Neural cell (in vitro differentiated cells): ENCODE measurements around the gene TSPO. TPM values are rescaled to one million over a fixed set of nuclear protein-coding genes. Genes with fewer than 3 reads are reported as not detected.

Experiments used
- H2AFZ ChIP-seq: fragments of 200-600, 300-800 bp; sonication (generic), shearing (Covaris generic); 2 replicates; pipeline ENCODE4 v1.6.0; 2014; ENCODE audit warnings: low read depth, mild to moderate bottlenecking, antibody characterized with exemption, low read length, moderate library complexity
- H3F3A ChIP-seq: fragments of 200-600 bp; shearing (Covaris generic); 2 replicates; pipeline ENCODE4 v1.6.1; 2016; ENCODE audit warnings: mild to moderate bottlenecking, moderate library complexity, mixed read lengths, antibody characterized with exemption, low read length; ENCODE audit not compliant: insufficient read depth, poor library complexity, severe bottlenecking
- H3K27ac ChIP-seq: fragments of 200-600, 300-800 bp; sonication (generic), shearing (Covaris generic); 2 replicates; pipeline ENCODE4 v1.5.1; 2014; ENCODE audit warnings: mild to moderate bottlenecking, low read length, moderate library complexity
- H3K27me3 ChIP-seq: fragments of 300-800, 200-600 bp; sonication (generic), shearing (Covaris generic); 2 replicates; pipeline ENCODE4 v1.6.0; 2014; ENCODE audit warnings: mild to moderate bottlenecking, low read depth, low read length, moderate library complexity; ENCODE audit not compliant: insufficient read depth
- H3K36me3 ChIP-seq: fragments of 300-800, 200-600 bp; sonication (generic), shearing (Covaris generic); 2 replicates; pipeline ENCODE4 v1.5.1; 2014; ENCODE audit warnings: mild to moderate bottlenecking, antibody characterized with exemption, low read length, moderate library complexity; ENCODE audit not compliant: insufficient read depth
- H3K4me2 ChIP-seq: fragments of 300-800, 200-600 bp; sonication (generic), shearing (Covaris generic); 2 replicates; pipeline ENCODE4 v1.6.0; 2014; ENCODE audit warnings: mild to moderate bottlenecking, low read length
- H3K4me3 ChIP-seq: fragments of 300-800, 200-600 bp; sonication (generic), shearing (Covaris generic); 2 replicates; pipeline ENCODE4 v1.5.1; 2014; ENCODE audit warnings: mild to moderate bottlenecking, low read length, moderate library complexity
- H3K79me2 ChIP-seq: fragments of 200-600 bp; shearing (Covaris generic); replicated peaks from 2 replicates; pipeline ENCODE4 v1.6.0; 2014; ENCODE audit warnings: mild to moderate bottlenecking, low read length, moderate library complexity; ENCODE audit not compliant: insufficient read depth
- H3K9ac ChIP-seq: fragments of 300-800, 200-600 bp; sonication (generic), shearing (Covaris generic); 2 replicates; pipeline ENCODE4 v1.6.1; 2016; ENCODE audit warnings: mild to moderate bottlenecking, low read length, mixed read lengths
- H3K9me2 ChIP-seq: fragments of 200-600 bp; shearing (Covaris generic); 2 replicates; pipeline ENCODE4 v1.6.1; 2016; ENCODE audit warnings: mild to moderate bottlenecking, low read length, mixed read lengths; ENCODE audit not compliant: insufficient read depth
- H3K9me3 ChIP-seq: fragments of 200-600, 300-800 bp; sonication (generic), shearing (Covaris generic); 2 replicates; pipeline ENCODE4 v1.6.1; 2016; ENCODE audit warnings: mild to moderate bottlenecking, mixed run types, low read length, moderate library complexity, mixed read lengths
- H4K20me1 ChIP-seq: fragments of 200-600 bp; shearing (Covaris generic); 2 replicates; pipeline ENCODE4 v1.6.1; 2016; ENCODE audit warnings: mild to moderate bottlenecking, mixed run types; ENCODE audit not compliant: insufficient read depth
- EP300 ChIP-seq: fragments of 450-650 bp; conservative IDR thresholded peaks from 2 replicates; pipeline ENCODE4 v1.6.1; 2014; ENCODE audit warnings: antibody characterized with exemption, mild to moderate bottlenecking, moderate library complexity; ENCODE audit not compliant: poor library complexity, severe bottlenecking
- EZH2 ChIP-seq: fragments of 200-600, 300-800 bp; shearing (Covaris generic), sonication (generic); IDR thresholded peaks from 2 replicates; pipeline ENCODE4 v1.6.1; 2014; ENCODE audit warnings: antibody characterized with exemption, low read length, borderline replicate concordance, mild to moderate bottlenecking; ENCODE audit not compliant: insufficient read depth, poor library complexity, severe bottlenecking
- MXI1 ChIP-seq: fragments of 450-650 bp; conservative IDR thresholded peaks from 2 replicates; pipeline ENCODE4 v1.6.1; 2014; ENCODE audit warnings: antibody characterized with exemption, mild to moderate bottlenecking; ENCODE audit not compliant: poor library complexity, severe bottlenecking
- POLR2AphosphoS5 ChIP-seq: IDR thresholded peaks from 2 replicates; pipeline ENCODE4 v1.6.1; 2012
- RAD21 ChIP-seq: fragments of 450-650 bp; conservative IDR thresholded peaks from 2 replicates; pipeline ENCODE4 v1.6.1; 2014; ENCODE audit warnings: antibody characterized with exemption, mild to moderate bottlenecking, moderate library complexity
- REST ChIP-seq: IDR thresholded peaks from 2 replicates; pipeline ENCODE4 v1.6.1; 2012; ENCODE audit warnings: borderline replicate concordance
- SMC3 ChIP-seq: fragments of 450-650 bp; conservative IDR thresholded peaks from 2 replicates; pipeline ENCODE4 v1.6.1; 2014; ENCODE audit warnings: antibody characterized with exemption, mild to moderate bottlenecking, moderate library complexity; ENCODE audit not compliant: poor library complexity
- TAF1 ChIP-seq: IDR thresholded peaks from 2 replicates; pipeline ENCODE4 v1.6.1; 2012; ENCODE audit warnings: low read depth
- polyA plus RNA-seq: library from polyadenylated mRNA; depleted of rRNA; stranded (reverse); fragments of >200 nt; gene quantifications from 2 replicates; pipeline ENCODE4 v1.2.3, GENCODE V29; 2014
- TF ChIP-seq, protein P1 (sequence below): fragments of 450-650 bp; IDR thresholded peaks from 2 replicates; pipeline ENCODE4 v1.5.1; 2014; ENCODE audit warnings: antibody characterized with exemption, mild to moderate bottlenecking, moderate library complexity; ENCODE audit not compliant: poor library complexity, severe bottlenecking

The TSPO gene
- polyA plus RNA-seq, 1 donor from 2014 or later = not detected

GRCh38 chr22:43134553-43134952 is 16.8 kb upstream of the TSPO start:
- H2AFZ ChIP-seq = no peak overlapping the region
- no peaks in the 10 kb centered on the region for H3K79me2 ChIP-seq
- no peak overlapping the region for H3K4me2 ChIP-seq
- TF ChIP-seq POLR2AphosphoS5 (no peak), RAD21 (no peak), TAF1 (no peak), EP300 (no peak), MXI1 (no peak), SMC3 (no peak), REST (no peak), EZH2 (no peak)
- TF ChIP-seq, protein P1, sequence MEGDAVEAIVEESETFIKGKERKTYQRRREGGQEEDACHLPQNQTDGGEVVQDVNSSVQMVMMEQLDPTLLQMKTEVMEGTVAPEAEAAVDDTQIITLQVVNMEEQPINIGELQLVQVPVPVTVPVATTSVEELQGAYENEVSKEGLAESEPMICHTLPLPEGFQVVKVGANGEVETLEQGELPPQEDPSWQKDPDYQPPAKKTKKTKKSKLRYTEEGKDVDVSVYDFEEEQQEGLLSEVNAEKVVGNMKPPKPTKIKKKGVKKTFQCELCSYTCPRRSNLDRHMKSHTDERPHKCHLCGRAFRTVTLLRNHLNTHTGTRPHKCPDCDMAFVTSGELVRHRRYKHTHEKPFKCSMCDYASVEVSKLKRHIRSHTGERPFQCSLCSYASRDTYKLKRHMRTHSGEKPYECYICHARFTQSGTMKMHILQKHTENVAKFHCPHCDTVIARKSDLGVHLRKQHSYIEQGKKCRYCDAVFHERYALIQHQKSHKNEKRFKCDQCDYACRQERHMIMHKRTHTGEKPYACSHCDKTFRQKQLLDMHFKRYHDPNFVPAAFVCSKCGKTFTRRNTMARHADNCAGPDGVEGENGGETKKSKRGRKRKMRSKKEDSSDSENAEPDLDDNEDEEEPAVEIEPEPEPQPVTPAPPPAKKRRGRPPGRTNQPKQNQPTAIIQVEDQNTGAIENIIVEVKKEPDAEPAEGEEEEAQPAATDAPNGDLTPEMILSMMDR = no peak
- no peak overlapping the region for H3K9ac ChIP-seq
- H3F3A ChIP-seq = no peaks in the 10 kb centered on the region
- no peaks in the 10 kb centered on the region for H3K9me3 ChIP-seq
- H3K9me2 ChIP-seq = no peaks in the 10 kb centered on the region
- H3K4me3 ChIP-seq = no peak overlapping the region
- H4K20me1 ChIP-seq = no peaks in the 10 kb centered on the region
- H3K36me3 ChIP-seq = no peaks in the 10 kb centered on the region
- H3K27ac ChIP-seq = no peak overlapping the region
- H3K27me3 ChIP-seq = no peaks in the 10 kb centered on the region

- no peak for TF ChIP-seq REST
- no peak for TF ChIP-seq TAF1
- no peak for TF ChIP-seq EP300
- no peak for TF ChIP-seq EZH2
- no peak for TF ChIP-seq POLR2AphosphoS5
- no peak for TF ChIP-seq MXI1
- TF ChIP-seq, protein P1 = no peak
- TF ChIP-seq SMC3 = no peak
- no peak for TF ChIP-seq RAD21
- H3K27ac ChIP-seq = no peak overlapping the region
- H3K36me3 ChIP-seq = no peaks in the 10 kb centered on the region
- no peaks in the 10 kb centered on the region for H4K20me1 ChIP-seq
- H2AFZ ChIP-seq = no peak overlapping the region
- no peaks in the 10 kb centered on the region for H3K79me2 ChIP-seq
- no peak overlapping the region for H3K9ac ChIP-seq
- no peaks in the 10 kb centered on the region for H3K9me3 ChIP-seq
- H3F3A ChIP-seq = no peaks in the 10 kb centered on the region
- H3K9me2 ChIP-seq = no peaks in the 10 kb centered on the region
- H3K4me3 ChIP-seq = no peak overlapping the region
- H3K27me3 ChIP-seq = no peaks in the 10 kb centered on the region
- H3K4me2 ChIP-seq = no peak overlapping the region
These were observed 15.8 kb upstream of the TSPO start for GRCh38 chr22:43135565-43135964.
